Keratinocyte (primary cell): ENCODE results near the gene LHFPL3.

Experiments
- CTCF ChIP-seq, 3 experiments: IDR thresholded peaks in 1 of 3; conservative IDR thresholded peaks in 1 of 3; optimal IDR thresholded peaks in 1 of 3; 2 replicates in 2 of 3; 3 replicates in 1 of 3; pipeline versions ENCODE3 to v1.5.1; 2011; ENCODE audit warnings: low read length in 3 of 3, mild to moderate bottlenecking in 3 of 3, moderate library complexity in 2 of 3, control low read depth in 1 of 3, inconsistent platforms in 1 of 3; ENCODE audit not compliant: insufficient read depth in 2 of 3; ENCODE audit errors: extremely low read depth in 1 of 3
- EZH2 ChIP-seq: IDR thresholded peaks from one replicate; pipeline ENCODE4 v1.6.1; 2012; ENCODE audit warnings: inconsistent platforms, mild to moderate bottlenecking, low read length, moderate library complexity

DNA sequence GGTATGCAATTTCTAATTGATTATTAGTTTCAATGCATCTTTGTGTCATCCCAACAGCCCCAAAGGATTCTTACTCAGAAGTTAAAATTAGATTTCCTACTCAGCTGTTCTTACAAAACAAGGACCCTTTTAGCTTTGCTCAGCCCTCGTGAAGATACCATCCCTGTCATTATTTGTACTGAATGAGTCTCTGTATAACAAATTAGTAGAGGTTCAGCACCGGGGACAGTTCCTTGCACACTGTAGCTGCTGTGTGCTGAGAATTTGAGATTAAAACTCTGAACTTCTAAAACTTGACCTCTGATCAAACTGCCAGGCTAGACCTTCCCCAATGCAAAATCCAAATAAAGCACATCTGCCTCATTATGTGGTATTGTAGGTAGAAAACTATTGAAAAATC lies 299.1 kb downstream of the LHFPL3 start:
- TF ChIP-seq CTCF (optimal IDR thresholded peaks at IDR 0.05 in 1 of 3, IDR thresholded peaks at IDR 0.05 in 1 of 3, conservative IDR thresholded peaks at IDR 0.05 in 1 of 3; ENCODE audit: extremely low read depth in 1 of 3, insufficient read depth in 2 of 3, low read length in 3 of 3): no peak
- TF ChIP-seq EZH2: no peak
